HFFc6 (cell line): Measurements from ENCODE around the gene PIAS1. TPM values are rescaled to one million over a fixed set of nuclear protein-coding genes. Genes with fewer than 3 reads are reported as not detected.

Experiments
- DNase-seq: peaks from one replicate; pipeline ENCODE4 v3.0.0-alpha.2; 2018
- H3K27ac Mint-ChIP-seq: 2 replicates; pipeline ENCODE4 v1.8.0; 2020; ENCODE audit warnings: mild to moderate bottlenecking, mixed read lengths
- H3K27me3 Mint-ChIP-seq: 2 replicates; pipeline ENCODE4 v1.8.0; 2021; ENCODE audit warnings: mild to moderate bottlenecking, moderate library complexity, mixed read lengths; ENCODE audit not compliant: insufficient read depth
- H3K36me3 Mint-ChIP-seq: 2 replicates; pipeline ENCODE4 v1.8.0; 2021; ENCODE audit warnings: low read depth, mixed read lengths
- H3K4me1 Mint-ChIP-seq: 2 replicates; pipeline ENCODE4 v1.8.0; 2020; ENCODE audit warnings: low read depth, mixed read lengths
- H3K4me3 Mint-ChIP-seq: 2 replicates; pipeline ENCODE4 v1.8.0; 2020; ENCODE audit warnings: mild to moderate bottlenecking, moderate library complexity, mixed read lengths
- H3K9me3 Mint-ChIP-seq: 2 replicates; pipeline ENCODE4 v1.8.0; 2020; ENCODE audit warnings: mild to moderate bottlenecking, mixed read lengths
- CTCF ChIP-seq: fragments of 200-600 bp; sonication (generic); IDR thresholded peaks from 2 replicates; pipeline ENCODE4 v1.5.0; 2021; ENCODE audit warnings: antibody characterized with exemption, mild to moderate bottlenecking
- total RNA-seq, 6 experiments: library from RNA; stranded (reverse); fragmentation: NEBNext Ultra II Directional; extraction: Animal tissue kit (Norgen Biotek cat#: 25700); gene quantifications; 2 replicates in 1 of 6; 3 replicates in 5 of 6; pipeline ENCODE4 v1.2.3, GENCODE V29; 2021

The PIAS1 gene
- total RNA-seq, 6 experiments from 2014 or later, result 23.7 to 31.8 (median 27.6) TPM

GRCh38 chr15:68028888-68029207 is 25.3 kb upstream of the PIAS1 start:
- Mint-ChIP-seq H3K9me3 (no peaks in the 10 kb centered on the region), H3K27me3 (peaks cover 24% of the 10 kb centered on the region), H3K4me3 (no peak overlapping the region), H3K4me1 (no peaks in the 10 kb centered on the region; the same call in 1 of the 2 replicates), H3K36me3 (no peaks in the 10 kb centered on the region; the same call in 1 of the 2 replicates), H3K27ac (no peak overlapping the region)
- no peak for DNase-seq
- no peak for TF ChIP-seq CTCF

DNA sequence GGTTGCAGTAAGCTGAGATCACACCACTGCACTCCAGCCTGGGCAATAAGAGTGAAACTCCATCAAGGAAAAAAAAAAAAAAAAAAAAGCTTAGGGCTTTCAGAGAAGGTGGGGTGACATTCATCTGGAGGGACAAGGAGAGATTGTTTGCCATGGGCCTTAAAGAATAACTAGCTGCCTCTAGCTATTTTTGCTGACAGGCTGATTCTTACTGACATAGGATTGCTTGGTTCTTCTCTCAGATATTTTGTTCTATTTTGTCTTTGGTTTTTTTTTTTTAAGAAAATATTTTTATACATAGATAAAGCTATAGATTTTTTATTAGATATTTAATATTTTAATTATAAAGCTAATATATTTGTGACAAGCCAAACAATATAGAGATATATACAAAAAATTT is 24.2 kb upstream of the PIAS1 start:
- no peak overlapping the region for H3K4me3 Mint-ChIP-seq
- no peak for TF ChIP-seq CTCF
- H3K9me3 Mint-ChIP-seq, result no peaks in the 10 kb centered on the region
- no peaks in the 10 kb centered on the region; the same call in 1 of the 2 replicates for H3K36me3 Mint-ChIP-seq
- H3K4me1 Mint-ChIP-seq, result no peaks in the 10 kb centered on the region; the same call in 1 of the 2 replicates
- no peak overlapping the region for H3K27ac Mint-ChIP-seq
- peaks cover 24% of the 10 kb centered on the region for H3K27me3 Mint-ChIP-seq
- no peak for DNase-seq

DNA sequence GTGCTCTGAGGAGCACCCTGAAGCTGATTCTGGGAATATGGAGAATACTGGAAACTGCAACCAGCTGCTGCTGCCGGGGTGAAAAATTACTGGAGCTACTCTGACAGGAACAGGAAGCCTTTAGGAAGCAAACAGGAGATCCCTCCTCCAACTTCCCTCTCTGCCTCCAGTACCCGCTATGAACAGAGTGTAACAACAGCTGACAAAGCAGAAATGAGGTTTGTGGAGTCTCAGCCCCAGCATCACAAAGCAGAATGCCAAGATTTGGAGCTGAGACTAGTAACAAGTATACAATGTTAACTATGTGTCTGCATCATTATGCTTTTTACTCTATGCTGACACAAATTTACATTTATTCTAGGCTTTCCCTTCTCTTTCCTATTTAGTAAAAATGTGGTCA is 22.7 kb upstream of the PIAS1 start:
- no peaks in the 10 kb centered on the region; the same call in 1 of the 2 replicates for H3K36me3 Mint-ChIP-seq
- no peak overlapping the region for H3K27ac Mint-ChIP-seq
- no peak for TF ChIP-seq CTCF
- DNase-seq, result no peak
- peaks cover 6% of the 10 kb centered on the region for H3K4me1 Mint-ChIP-seq
- H3K27me3 Mint-ChIP-seq, result peaks cover 29% of the 10 kb centered on the region
- H3K9me3 Mint-ChIP-seq, result no peaks in the 10 kb centered on the region
- H3K4me3 Mint-ChIP-seq, result no peak overlapping the region

DNA sequence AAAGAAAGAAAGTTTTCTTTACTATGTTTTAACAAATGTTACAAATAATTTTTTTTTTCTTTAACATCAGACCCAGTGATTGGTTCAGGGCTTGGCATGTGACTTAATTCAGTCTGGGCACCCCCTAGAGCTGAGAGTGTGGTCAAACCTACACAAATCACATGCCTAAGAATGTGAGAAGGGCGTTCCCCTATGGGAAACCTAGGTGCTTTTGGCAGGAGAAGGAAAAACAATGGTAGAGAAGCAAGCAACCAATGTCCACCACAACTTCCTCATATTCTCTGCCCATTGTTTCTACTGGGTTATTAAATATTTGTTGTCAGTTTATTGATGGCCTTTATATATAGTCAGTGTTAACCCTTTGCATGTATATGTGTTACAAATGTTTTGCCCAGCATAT is 21.4 kb upstream of the PIAS1 start:
- H3K27me3 Mint-ChIP-seq, result peaks cover 26% of the 10 kb centered on the region
- peaks cover 6% of the 10 kb centered on the region for H3K4me1 Mint-ChIP-seq
- no peak for DNase-seq
- no peak overlapping the region for H3K27ac Mint-ChIP-seq
- no peaks in the 10 kb centered on the region; the same call in 1 of the 2 replicates for H3K36me3 Mint-ChIP-seq
- no peaks in the 10 kb centered on the region for H3K9me3 Mint-ChIP-seq
- no peak for TF ChIP-seq CTCF
- no peak overlapping the region for H3K4me3 Mint-ChIP-seq

GRCh38 chr15:68034081-68034480 is 20.0 kb upstream of the PIAS1 start:
- no peak overlapping the region for H3K27ac Mint-ChIP-seq
- DNase-seq, result no peak
- no peak for TF ChIP-seq CTCF
- peaks cover 6% of the 10 kb centered on the region for H3K4me1 Mint-ChIP-seq
- no peaks in the 10 kb centered on the region; the same call in 1 of the 2 replicates for H3K36me3 Mint-ChIP-seq
- peaks cover 23% of the 10 kb centered on the region for H3K27me3 Mint-ChIP-seq
- peaks cover 4% of the 10 kb centered on the region; the same call in 1 of the 2 replicates for H3K9me3 Mint-ChIP-seq
- no peak overlapping the region for H3K4me3 Mint-ChIP-seq
